GF-D8 (cell line): ENCODE results near the gene CHD3.
A peak's percentile ranks its signal among the peaks of the same experiment; 100 is the strongest.

Experiments used
- DNase-seq: peaks from one replicate; lab custom pipeline; 2025; lab: John Stamatoyannopoulos, UW

CHD3 gene

GRCh38 chr17:7888184-7888920 lies at the start of gene CHD3:
TSS of gene CHD3 (plus strand) at chr17:7888789. CDS start at chr17:7889001, 212 bp downstream.
- no peak for DNase-seq

- peak; percentile 87 for DNase-seq
These were observed 49.3 kb upstream of the CHD3 start for GRCh38 chr17:7839190-7839875.

- no peak for DNase-seq
These were observed 48.7 kb upstream of the CHD3 start for GRCh38 chr17:7839876-7840261.

- no peak for DNase-seq
These were observed 48.1 kb upstream of the CHD3 start for GRCh38 chr17:7840441-7840840.

GRCh38 chr17:7840875-7841274 lies 47.7 kb upstream of the CHD3 start:
- DNase-seq: no peak

- peak; percentile 10 for DNase-seq
These were observed 47.1 kb upstream of the CHD3 start for GRCh38 chr17:7841396-7841914.

- peak; percentile 23 for DNase-seq
These were observed 46.6 kb upstream of the CHD3 start for GRCh38 chr17:7841915-7842379.

- peak; percentile 58 for DNase-seq
These were observed 46.0 kb upstream of the CHD3 start for GRCh38 chr17:7842380-7843256.

GRCh38 chr17:7843257-7843535 lies 45.4 kb upstream of the CHD3 start:
- no peak for DNase-seq

- DNase-seq: peak; percentile 43
These were observed 44.9 kb upstream of the CHD3 start for GRCh38 chr17:7843536-7844291.

GRCh38 chr17:7844292-7845154 lies 44.1 kb upstream of the CHD3 start:
- peak; percentile 52 for DNase-seq

- DNase-seq: no peak
These were observed 43.1 kb upstream of the CHD3 start for GRCh38 chr17:7845359-7846062.

- DNase-seq: no peak
These were observed 42.4 kb upstream of the CHD3 start for GRCh38 chr17:7846063-7846735.

- no peak for DNase-seq
These were observed 41.6 kb upstream of the CHD3 start for GRCh38 chr17:7846765-7847661.

GRCh38 chr17:7848131-7848579 lies 40.4 kb upstream of the CHD3 start:
- DNase-seq: no peak

- no peak for DNase-seq
These were observed 39.9 kb upstream of the CHD3 start for GRCh38 chr17:7848739-7849129.

GRCh38 chr17:7849130-7849750 lies 39.3 kb upstream of the CHD3 start:
- no peak for DNase-seq
